ENCODE data around the gene TSR1.

TSR1 gene

GRCh38 chr17:2374549-2375285 lies 38.5 kb upstream of the TSR1 start:
- no peak overlapping the region for H3K4me3 ChIP-seq (ENCODE audit: low read length)
- no peaks in the 10 kb centered on the region for H3K27me3 ChIP-seq (ENCODE audit: control insufficient read depth, insufficient read depth, low read length)
- H3K9ac ChIP-seq (ENCODE audit: low read length), result no peak overlapping the region
- no peak overlapping the region for H3K27ac ChIP-seq (ENCODE audit: low read depth, low read length)
- peaks cover 8% of the 10 kb centered on the region for H3K36me3 ChIP-seq (ENCODE audit: control insufficient read depth, insufficient read depth, low read length)
- no peaks in the 10 kb centered on the region for H3K4me1 ChIP-seq (ENCODE audit: control insufficient read depth, insufficient read depth, low read length)

DNA sequence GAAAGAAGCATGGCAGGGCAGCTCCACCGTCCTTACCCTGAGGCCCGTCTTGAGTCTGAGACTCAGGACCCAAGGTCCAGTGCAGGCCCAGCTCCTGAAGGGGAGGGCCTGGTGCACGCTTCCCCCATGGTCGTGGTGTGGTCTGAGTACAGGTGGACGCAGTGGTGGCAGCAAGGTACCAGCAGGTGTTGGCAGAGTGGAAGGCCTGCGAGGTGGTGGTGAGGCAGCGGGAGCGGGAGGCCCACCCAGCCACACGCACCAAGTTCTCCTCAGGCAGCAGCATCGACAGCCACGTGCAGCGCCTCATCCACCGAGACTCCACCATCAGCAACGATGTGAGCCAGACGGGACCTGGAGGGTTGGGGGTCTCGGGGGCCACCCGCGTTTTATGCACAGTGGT lies 36.9 kb upstream of the TSR1 start:
- H3K4me1 ChIP-seq (ENCODE audit: control insufficient read depth, insufficient read depth, low read length), result no peaks in the 10 kb centered on the region
- no peak overlapping the region for H3K27ac ChIP-seq (ENCODE audit: low read depth, low read length)
- no peak overlapping the region for H3K9ac ChIP-seq (ENCODE audit: low read length)
- H3K4me3 ChIP-seq (ENCODE audit: low read length), result no peak overlapping the region
- no peaks in the 10 kb centered on the region for H3K27me3 ChIP-seq (ENCODE audit: control insufficient read depth, insufficient read depth, low read length)
- H3K36me3 ChIP-seq (ENCODE audit: control insufficient read depth, insufficient read depth, low read length), result peaks cover 8% of the 10 kb centered on the region

GRCh38 chr17:2372681-2373080 lies 36.4 kb upstream of the TSR1 start:
- no peak overlapping the region for H3K27ac ChIP-seq (ENCODE audit: low read depth, low read length)
- H3K36me3 ChIP-seq (ENCODE audit: control insufficient read depth, insufficient read depth, low read length), result peaks cover 8% of the 10 kb centered on the region
- peaks cover 4% of the 10 kb centered on the region for H3K4me1 ChIP-seq (ENCODE audit: control insufficient read depth, insufficient read depth, low read length)
- no peaks in the 10 kb centered on the region for H3K27me3 ChIP-seq (ENCODE audit: control insufficient read depth, insufficient read depth, low read length)
- no peak overlapping the region for H3K4me3 ChIP-seq (ENCODE audit: low read length)
- no peak overlapping the region for H3K9ac ChIP-seq (ENCODE audit: low read length)

DNA sequence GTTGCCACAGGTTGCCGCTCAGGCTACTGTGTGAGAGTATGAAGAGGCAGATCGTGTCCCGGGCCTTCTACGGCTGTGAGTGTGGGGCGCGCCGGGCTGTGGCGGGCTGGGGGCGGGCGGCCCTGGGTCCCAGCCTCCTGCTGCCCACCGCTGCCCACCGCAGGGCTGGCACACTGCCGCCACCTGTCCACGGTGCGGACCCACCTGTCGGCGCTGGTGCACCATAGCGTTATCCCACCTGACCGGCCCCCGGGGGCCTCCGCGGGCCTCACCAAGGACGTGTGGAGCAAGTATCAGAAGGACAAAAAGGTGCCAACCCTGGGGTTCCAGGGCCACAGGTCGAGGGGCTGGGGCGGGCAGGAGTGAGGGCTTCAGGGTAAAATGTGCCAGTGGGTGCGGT lies 35.9 kb upstream of the TSR1 start:
- H3K36me3 ChIP-seq (ENCODE audit: control insufficient read depth, insufficient read depth, low read length), result peaks cover 8% of the 10 kb centered on the region
- no peak overlapping the region for H3K9ac ChIP-seq (ENCODE audit: low read length)
- H3K4me3 ChIP-seq (ENCODE audit: low read length), result no peak overlapping the region
- H3K27me3 ChIP-seq (ENCODE audit: control insufficient read depth, insufficient read depth, low read length), result no peaks in the 10 kb centered on the region
- peaks cover 4% of the 10 kb centered on the region for H3K4me1 ChIP-seq (ENCODE audit: control insufficient read depth, insufficient read depth, low read length)
- H3K27ac ChIP-seq (ENCODE audit: low read depth, low read length), result no peak overlapping the region

- no peak overlapping the region for H3K27ac ChIP-seq (ENCODE audit: low read depth, low read length)
- H3K36me3 ChIP-seq (ENCODE audit: control insufficient read depth, insufficient read depth, low read length), result peaks cover 11% of the 10 kb centered on the region
- H3K9ac ChIP-seq (ENCODE audit: low read length), result no peak overlapping the region
Observed at GRCh38 chr17:2371183-2372130, 35.2 kb upstream of the TSR1 start.

DNA sequence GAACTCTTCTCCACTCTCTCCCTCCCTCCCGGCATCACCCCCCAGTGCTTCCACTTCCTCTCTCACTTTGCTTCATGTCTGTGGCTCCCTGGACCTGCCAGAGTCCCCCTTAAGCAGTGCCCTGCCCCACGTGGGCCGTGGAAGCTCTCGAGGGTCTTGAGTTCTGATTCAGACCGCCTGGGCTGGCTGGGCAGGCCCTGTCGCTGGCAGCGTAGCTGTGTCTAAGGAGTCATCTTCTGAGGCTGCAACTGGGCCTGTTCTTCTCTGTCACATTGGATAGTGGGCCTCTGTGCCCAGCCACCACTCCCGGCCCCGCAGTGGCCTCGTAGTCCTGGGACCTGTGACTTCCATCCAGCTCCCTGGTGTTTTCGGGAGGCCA lies 33.9 kb upstream of the TSR1 start:
- no peak overlapping the region for H3K9ac ChIP-seq (ENCODE audit: low read length)
- no peak overlapping the region for H3K27ac ChIP-seq (ENCODE audit: low read depth, low read length)
- no peaks in the 10 kb centered on the region for H3K27me3 ChIP-seq (ENCODE audit: control insufficient read depth, insufficient read depth, low read length)
- no peak overlapping the region for H3K4me3 ChIP-seq (ENCODE audit: low read length)
- peaks cover 4% of the 10 kb centered on the region for H3K4me1 ChIP-seq (ENCODE audit: control insufficient read depth, insufficient read depth, low read length)
- H3K36me3 ChIP-seq (ENCODE audit: control insufficient read depth, insufficient read depth, low read length), result peaks cover 13% of the 10 kb centered on the region

More at GRCh38 chr17:2371183-2372130, 35.2 kb upstream of the TSR1 start:
- Histone ChIP-seq H3K4me1 (ENCODE audit: control insufficient read depth, insufficient read depth, low read length) (peaks cover 4% of the 10 kb centered on the region), H3K4me3 (ENCODE audit: low read length) (no peak overlapping the region), H3K27me3 (ENCODE audit: control insufficient read depth, insufficient read depth, low read length) (no peaks in the 10 kb centered on the region)

DNA sequence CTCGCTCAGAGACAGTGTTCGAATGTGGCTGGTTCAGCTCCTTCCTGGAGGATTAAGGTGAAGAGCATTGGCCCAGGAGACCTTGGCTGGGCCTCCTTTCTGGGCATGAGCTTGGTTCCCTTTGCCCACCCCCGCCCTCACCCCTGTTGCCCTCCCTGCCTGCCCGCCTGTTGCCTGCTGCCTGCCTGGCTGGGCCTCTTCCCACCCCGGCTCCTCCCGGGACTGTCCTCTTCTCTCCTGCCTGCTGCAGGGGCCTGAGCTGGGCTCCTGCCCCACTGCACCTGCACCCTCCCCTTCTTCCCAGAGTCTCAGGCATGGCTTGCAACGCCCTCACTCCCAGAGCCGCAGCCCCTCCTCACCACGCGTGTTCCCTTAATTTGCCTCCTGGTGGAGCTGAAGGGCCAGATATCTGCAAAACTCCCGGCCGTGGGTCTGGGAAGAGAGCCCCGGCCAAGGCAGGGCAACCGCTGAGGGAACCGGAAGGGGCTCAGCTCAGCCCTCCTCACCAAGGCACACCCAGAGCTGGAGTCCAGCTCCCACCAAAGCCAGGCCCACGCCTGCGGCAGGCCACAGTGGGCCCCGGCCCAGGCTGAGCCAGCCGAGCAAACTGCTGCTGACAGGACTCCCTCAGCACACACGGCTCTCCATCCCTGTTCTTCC lies 33.4 kb upstream of the TSR1 start:
- Histone ChIP-seq H3K36me3 (ENCODE audit: control insufficient read depth, insufficient read depth, low read length) (peaks cover 13% of the 10 kb centered on the region), H3K27me3 (ENCODE audit: control insufficient read depth, insufficient read depth, low read length) (no peaks in the 10 kb centered on the region), H3K4me3 (ENCODE audit: low read length) (no peak overlapping the region), H3K27ac (ENCODE audit: low read depth, low read length) (no peak overlapping the region), H3K4me1 (ENCODE audit: control insufficient read depth, insufficient read depth, low read length) (peaks cover 4% of the 10 kb centered on the region), H3K9ac (ENCODE audit: low read length) (no peak overlapping the region)

DNA sequence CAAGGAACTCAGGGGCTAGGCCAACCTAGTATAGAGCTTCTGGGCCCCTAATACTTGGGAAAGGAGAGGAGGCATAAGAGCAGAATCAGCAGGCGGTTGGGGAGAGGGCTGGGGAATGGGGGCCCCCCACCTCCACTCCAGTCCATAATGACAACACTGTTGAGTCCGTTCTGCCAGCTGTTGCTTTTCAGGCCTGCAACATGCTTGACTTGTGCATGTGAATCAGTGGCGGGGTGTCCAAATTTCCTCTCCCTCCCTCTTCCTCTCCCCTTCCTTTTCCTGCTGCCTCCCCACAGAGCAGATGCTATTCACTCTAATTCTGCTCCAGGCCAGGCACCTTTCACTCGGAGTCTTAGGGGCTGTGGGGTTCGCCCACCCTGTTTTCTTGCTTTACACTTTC lies 32.8 kb upstream of the TSR1 start:
- no peak overlapping the region for H3K9ac ChIP-seq (ENCODE audit: low read length)
- no peak overlapping the region for H3K4me3 ChIP-seq (ENCODE audit: low read length)
- no peaks in the 10 kb centered on the region for H3K27me3 ChIP-seq (ENCODE audit: control insufficient read depth, insufficient read depth, low read length)
- H3K27ac ChIP-seq (ENCODE audit: low read depth, low read length), result peak overlapping the region; percentile 63
- H3K36me3 ChIP-seq (ENCODE audit: control insufficient read depth, insufficient read depth, low read length), result peaks cover 14% of the 10 kb centered on the region
- H3K4me1 ChIP-seq (ENCODE audit: control insufficient read depth, insufficient read depth, low read length), result peaks cover 4% of the 10 kb centered on the region

DNA sequence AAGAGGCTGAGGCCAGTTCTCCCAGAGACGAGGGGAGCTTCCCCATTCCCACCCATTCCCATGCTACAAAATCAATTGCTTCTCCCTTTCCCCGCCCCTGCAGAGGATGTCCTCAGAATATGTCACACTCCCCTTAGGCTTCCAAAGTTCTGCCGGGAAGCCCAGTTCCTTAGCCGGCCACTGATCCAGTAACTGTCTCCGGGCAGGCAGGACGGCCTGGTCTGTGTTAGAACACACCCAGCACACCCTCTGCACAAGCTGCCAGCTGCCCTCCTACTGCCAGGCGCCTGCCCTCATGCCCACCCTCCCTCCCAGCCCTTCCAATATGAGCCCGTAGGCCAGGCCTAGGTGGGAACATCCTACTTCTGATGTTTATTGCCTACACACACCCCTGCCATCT lies 32.1 kb upstream of the TSR1 start:
- H3K27ac ChIP-seq (ENCODE audit: low read depth, low read length), result peak overlapping the region; percentile 65
- H3K9ac ChIP-seq (ENCODE audit: low read length), result no peak overlapping the region
- H3K4me1 ChIP-seq (ENCODE audit: control insufficient read depth, insufficient read depth, low read length), result peaks cover 4% of the 10 kb centered on the region
- no peaks in the 10 kb centered on the region for H3K27me3 ChIP-seq (ENCODE audit: control insufficient read depth, insufficient read depth, low read length)
- H3K36me3 ChIP-seq (ENCODE audit: control insufficient read depth, insufficient read depth, low read length), result peaks cover 14% of the 10 kb centered on the region
- H3K4me3 ChIP-seq (ENCODE audit: low read length), result no peak overlapping the region

DNA sequence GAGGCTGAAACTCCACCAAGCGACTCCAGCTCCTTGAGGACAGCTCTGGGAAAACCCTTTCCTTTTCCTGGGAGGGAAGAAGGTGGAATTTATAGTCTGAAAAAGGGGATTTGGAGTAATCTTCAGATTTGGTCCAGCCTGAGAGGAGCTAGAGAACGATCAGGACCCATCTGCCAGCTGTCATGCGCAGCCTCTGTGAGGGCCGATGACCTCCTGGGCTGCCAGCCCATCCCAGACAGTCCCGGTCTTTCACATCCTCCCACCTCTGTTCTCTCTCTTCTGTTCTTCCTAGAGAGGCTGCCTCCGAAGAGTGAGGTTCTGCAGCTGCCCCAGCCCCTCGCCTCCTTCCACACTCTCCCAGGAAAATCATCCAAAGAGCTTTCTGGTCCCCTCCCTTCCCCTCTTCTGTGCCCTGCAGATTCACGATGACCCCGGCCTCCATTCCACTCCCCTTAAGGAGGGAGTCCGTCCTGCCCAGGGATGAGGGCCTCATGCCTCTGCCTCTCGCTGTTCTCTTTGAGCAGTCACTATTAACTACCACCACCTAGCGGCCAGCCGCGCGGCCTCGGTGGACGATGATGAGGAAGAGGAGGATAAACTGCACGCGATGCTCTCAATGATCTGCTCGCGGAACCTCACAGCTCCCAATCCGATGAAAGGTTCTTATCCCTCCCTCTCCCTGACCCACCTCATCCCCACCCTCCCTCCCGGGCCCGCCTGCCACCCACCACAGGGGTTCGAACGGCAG lies 30.7 kb upstream of the TSR1 start:
- H3K4me3 ChIP-seq (ENCODE audit: low read length), result no peak overlapping the region
- H3K36me3 ChIP-seq (ENCODE audit: control insufficient read depth, insufficient read depth, low read length), result peaks cover 8% of the 10 kb centered on the region
- H3K9ac ChIP-seq (ENCODE audit: low read length), result no peak overlapping the region

GRCh38 chr17:2365132-2365531 lies 28.9 kb upstream of the TSR1 start:
- Histone ChIP-seq H3K4me1 (ENCODE audit: control insufficient read depth, insufficient read depth, low read length) (peaks cover 4% of the 10 kb centered on the region), H3K4me3 (ENCODE audit: low read length) (no peak overlapping the region), H3K27me3 (ENCODE audit: control insufficient read depth, insufficient read depth, low read length) (no peaks in the 10 kb centered on the region), H3K9ac (ENCODE audit: low read length) (no peak overlapping the region), H3K27ac (ENCODE audit: low read depth, low read length) (no peak overlapping the region), H3K36me3 (ENCODE audit: control insufficient read depth, insufficient read depth, low read length) (peaks cover 10% of the 10 kb centered on the region)

More for the DNA sequence above, 30.7 kb upstream of the TSR1 start:
- no peak overlapping the region for H3K27ac ChIP-seq (ENCODE audit: low read depth, low read length)
- H3K27me3 ChIP-seq (ENCODE audit: control insufficient read depth, insufficient read depth, low read length), result no peaks in the 10 kb centered on the region
- H3K4me1 ChIP-seq (ENCODE audit: control insufficient read depth, insufficient read depth, low read length), result peaks cover 4% of the 10 kb centered on the region

- H3K4me1 ChIP-seq (ENCODE audit: control insufficient read depth, insufficient read depth, low read length), result peaks cover 4% of the 10 kb centered on the region
- H3K36me3 ChIP-seq (ENCODE audit: control insufficient read depth, insufficient read depth, low read length), result peaks cover 10% of the 10 kb centered on the region
- H3K27ac ChIP-seq (ENCODE audit: low read depth, low read length), result no peak overlapping the region
- no peaks in the 10 kb centered on the region for H3K27me3 ChIP-seq (ENCODE audit: control insufficient read depth, insufficient read depth, low read length)
- H3K9ac ChIP-seq (ENCODE audit: low read length), result no peak overlapping the region
- H3K4me3 ChIP-seq (ENCODE audit: low read length), result no peak overlapping the region
Observed at GRCh38 chr17:2364763-2365116, 28.5 kb upstream of the TSR1 start.
